Loucy (cell line): ENCODE results near the gene NDUFV2.

Experiments used
- CTCF ChIP-seq: fragments of 200-600 bp; sonication (generic); conservative IDR thresholded peaks from 2 replicates; pipeline ENCODE4 v1.5.1; 2014; ENCODE audit warnings: mild to moderate bottlenecking, antibody characterized with exemption, low read length
- EZH2phosphoT487 ChIP-seq: fragments of 200-600 bp; IDR thresholded peaks from 2 replicates; pipeline ENCODE4 v1.6.1; 2018; ENCODE audit warnings: antibody characterized with exemption, mild to moderate bottlenecking, moderate library complexity, borderline replicate concordance

- TF ChIP-seq CTCF (no peak), EZH2phosphoT487 (no peak)
Measured at GRCh38 chr18:9069601-9070000, 32.9 kb upstream of the NDUFV2 start.
